K562 (cell line): ENCODE measurements around the gene PDCD10.

Experiments
- ATF2 ChIP-seq: sonication (generic); formaldehyde crosslinking; IDR thresholded peaks from 2 replicates; pipeline ENCODE4 v1.8.1; 2022; ENCODE audit warnings: missing genetic modification reagents
- E2F4 ChIP-seq: sonication (generic); formaldehyde crosslinking; IDR thresholded peaks from 2 replicates; pipeline ENCODE4 v1.8.0; 2022; ENCODE audit warnings: mild to moderate bottlenecking, low read depth, missing genetic modification reagents
- FOXM1 ChIP-seq, 2 experiments: fragments of 450-650 bp in 1 of 2; sonication (generic) in 1 of 2; formaldehyde crosslinking in 1 of 2; IDR thresholded peaks; 2 replicates each; pipeline versions ENCODE4 v1.6.1 to v1.9.0; 2017 to 2022; ENCODE audit warnings: low read depth in 2 of 2, mild to moderate bottlenecking in 2 of 2, missing genetic modification reagents in 1 of 2, moderate library complexity in 1 of 2
- GATA2 ChIP-seq: sonication (generic); formaldehyde crosslinking; IDR thresholded peaks from 2 replicates; pipeline ENCODE4 v1.4.0; 2020; ENCODE audit warnings: mild to moderate bottlenecking, missing genetic modification reagents
- HDAC2 ChIP-seq: fragments of 450-650 bp; IDR thresholded peaks from 2 replicates; pipeline ENCODE4 v1.6.1; 2016; ENCODE audit warnings: mild to moderate bottlenecking
- KAT2B ChIP-seq: IDR thresholded peaks from one replicate; pipeline ENCODE4 v1.6.1; 2012; ENCODE audit warnings: low read depth, mild to moderate bottlenecking, control low read depth, inconsistent platforms, low read length, moderate library complexity
- POLR2AphosphoS5 ChIP-seq: IDR thresholded peaks from 2 replicates; pipeline ENCODE4 v1.6.1; 2011; ENCODE audit warnings: mild to moderate bottlenecking, low read depth, low read length, moderate library complexity; ENCODE audit not compliant: control insufficient read depth, insufficient read depth
- SUPT5H ChIP-seq: fragments of 450-650 bp; IDR thresholded peaks from 2 replicates; pipeline ENCODE4 v1.6.1; 2016
- TGIF2 ChIP-seq: sonication (generic); formaldehyde crosslinking; IDR thresholded peaks from 2 replicates; pipeline ENCODE4 v1.8.1; 2022; ENCODE audit warnings: mild to moderate bottlenecking, missing genetic modification reagents, moderate library complexity
- ZNF12 ChIP-seq: sonication (generic); formaldehyde crosslinking; IDR thresholded peaks from 2 replicates; pipeline ENCODE4 v1.4.0; 2020; ENCODE audit warnings: mild to moderate bottlenecking, missing genetic modification reagents
- ZNF324 ChIP-seq: fragments of 250-450 bp; sonication (Bioruptor Pico); IDR thresholded peaks from 2 replicates; pipeline ENCODE4 v1.4.0; 2020; ENCODE audit warnings: mild to moderate bottlenecking
- TF ChIP-seq, protein P1 (sequence below): fragments of 450-650 bp; conservative IDR thresholded peaks from 2 replicates; pipeline ENCODE4 v1.6.1; 2016; ENCODE audit warnings: missing genetic modification characterization, low read depth, mild to moderate bottlenecking, control low read depth, missing compliant biosample characterization

- TF ChIP-seq FOXM1 (IDR thresholded peaks at IDR 0.05; ENCODE audit: low read depth) (no peak), FOXM1 (CRISPR knock-in tag; IDR thresholded peaks at IDR 0.05; ENCODE audit: low read depth) (no peak), SUPT5H (0 out of 2 replicates have a peak, but pooled peaks have one; percentile 76), TGIF2 (CRISPR knock-in tag) (no peak), ZNF12 (CRISPR knock-in tag) (no peak), ATF2 (CRISPR knock-in tag) (no peak), POLR2AphosphoS5 (peak; percentile 84), KAT2B (no peak), ZNF324 (CRISPR knock-in tag) (no peak), GATA2 (CRISPR knock-in tag) (no peak), E2F4 (no peak), HDAC2 (no peak)
- TF ChIP-seq, protein P1, sequence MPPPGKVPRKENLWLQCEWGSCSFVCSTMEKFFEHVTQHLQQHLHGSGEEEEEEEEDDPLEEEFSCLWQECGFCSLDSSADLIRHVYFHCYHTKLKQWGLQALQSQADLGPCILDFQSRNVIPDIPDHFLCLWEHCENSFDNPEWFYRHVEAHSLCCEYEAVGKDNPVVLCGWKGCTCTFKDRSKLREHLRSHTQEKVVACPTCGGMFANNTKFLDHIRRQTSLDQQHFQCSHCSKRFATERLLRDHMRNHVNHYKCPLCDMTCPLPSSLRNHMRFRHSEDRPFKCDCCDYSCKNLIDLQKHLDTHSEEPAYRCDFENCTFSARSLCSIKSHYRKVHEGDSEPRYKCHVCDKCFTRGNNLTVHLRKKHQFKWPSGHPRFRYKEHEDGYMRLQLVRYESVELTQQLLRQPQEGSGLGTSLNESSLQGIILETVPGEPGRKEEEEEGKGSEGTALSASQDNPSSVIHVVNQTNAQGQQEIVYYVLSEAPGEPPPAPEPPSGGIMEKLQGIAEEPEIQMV (tag) = no peak
These were observed 663 bp downstream of the PDCD10 start for GRCh38 chr3:167733961-167734497.
